Nephron (organoid): Measurements from ENCODE around the gene ZC2HC1C.

Experiments
- H3K27ac Mint-ChIP-seq, 3 experiments: 2 replicates each; pipeline ENCODE4 v1.8.0; 2020; ENCODE audit warnings: mixed read lengths in 3 of 3, mild to moderate bottlenecking in 2 of 3, moderate library complexity in 1 of 3
- H3K27me3 Mint-ChIP-seq: 2 replicates; pipeline ENCODE4 v1.8.0; 2021; ENCODE audit warnings: low read depth, mild to moderate bottlenecking, moderate library complexity, mixed read lengths
- H3K36me3 Mint-ChIP-seq: 2 replicates; pipeline ENCODE4 v1.8.0; 2020; ENCODE audit warnings: low read depth, mixed read lengths
- H3K4me1 Mint-ChIP-seq: 2 replicates; pipeline ENCODE4 v1.8.0; 2020; ENCODE audit warnings: mixed read lengths
- H3K4me3 Mint-ChIP-seq, 3 experiments: 2 replicates each; pipeline ENCODE4 v1.8.0; 2020; ENCODE audit warnings: mild to moderate bottlenecking in 3 of 3, mixed read lengths in 3 of 3, moderate library complexity in 2 of 3
- H3K9me3 Mint-ChIP-seq: 2 replicates; pipeline ENCODE4 v1.8.0; 2020; ENCODE audit warnings: mixed read lengths
- TF ChIP-seq, protein P1 (sequence below), 3 experiments: fragments of 200-600 bp; sonication (generic); IDR thresholded peaks; one replicate each; pipeline ENCODE4 v1.5.0; 2021; ENCODE audit warnings: antibody characterized with exemption in 3 of 3; ENCODE audit not compliant: unreplicated experiment in 3 of 3

ZC2HC1C gene

DNA sequence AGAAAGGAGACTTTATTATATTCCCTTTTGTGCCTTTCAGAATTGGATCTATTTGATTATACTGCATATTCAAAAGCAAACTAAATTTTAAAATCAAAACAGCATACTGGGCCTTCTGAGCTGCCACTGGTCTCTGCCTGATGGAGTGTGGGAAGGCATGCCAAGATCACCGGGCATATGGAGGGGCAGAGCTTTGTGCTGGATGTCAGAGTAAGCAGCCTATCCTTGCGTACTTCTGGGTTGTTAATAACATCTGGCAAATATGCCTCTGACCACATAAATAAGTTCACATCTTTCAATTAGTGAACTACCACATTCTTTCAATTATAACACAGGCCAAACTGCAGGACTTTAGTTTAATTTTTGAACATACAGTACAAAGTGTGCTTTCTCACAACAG lies 36.5 kb upstream of the ZC2HC1C start:
- H3K4me1 Mint-ChIP-seq = no peaks in the 10 kb centered on the region
- TF ChIP-seq, protein P1, sequence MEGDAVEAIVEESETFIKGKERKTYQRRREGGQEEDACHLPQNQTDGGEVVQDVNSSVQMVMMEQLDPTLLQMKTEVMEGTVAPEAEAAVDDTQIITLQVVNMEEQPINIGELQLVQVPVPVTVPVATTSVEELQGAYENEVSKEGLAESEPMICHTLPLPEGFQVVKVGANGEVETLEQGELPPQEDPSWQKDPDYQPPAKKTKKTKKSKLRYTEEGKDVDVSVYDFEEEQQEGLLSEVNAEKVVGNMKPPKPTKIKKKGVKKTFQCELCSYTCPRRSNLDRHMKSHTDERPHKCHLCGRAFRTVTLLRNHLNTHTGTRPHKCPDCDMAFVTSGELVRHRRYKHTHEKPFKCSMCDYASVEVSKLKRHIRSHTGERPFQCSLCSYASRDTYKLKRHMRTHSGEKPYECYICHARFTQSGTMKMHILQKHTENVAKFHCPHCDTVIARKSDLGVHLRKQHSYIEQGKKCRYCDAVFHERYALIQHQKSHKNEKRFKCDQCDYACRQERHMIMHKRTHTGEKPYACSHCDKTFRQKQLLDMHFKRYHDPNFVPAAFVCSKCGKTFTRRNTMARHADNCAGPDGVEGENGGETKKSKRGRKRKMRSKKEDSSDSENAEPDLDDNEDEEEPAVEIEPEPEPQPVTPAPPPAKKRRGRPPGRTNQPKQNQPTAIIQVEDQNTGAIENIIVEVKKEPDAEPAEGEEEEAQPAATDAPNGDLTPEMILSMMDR (IDR thresholded peaks at IDR 0.05; ENCODE audit: unreplicated experiment in 3 of 3) = no peak
- H3K36me3 Mint-ChIP-seq = peaks cover 75% of the 10 kb centered on the region
- no peak overlapping the region for H3K4me3 Mint-ChIP-seq
- H3K9me3 Mint-ChIP-seq = no peaks in the 10 kb centered on the region
- no peak overlapping the region for H3K27ac Mint-ChIP-seq
- H3K27me3 Mint-ChIP-seq = no peaks in the 10 kb centered on the region

DNA sequence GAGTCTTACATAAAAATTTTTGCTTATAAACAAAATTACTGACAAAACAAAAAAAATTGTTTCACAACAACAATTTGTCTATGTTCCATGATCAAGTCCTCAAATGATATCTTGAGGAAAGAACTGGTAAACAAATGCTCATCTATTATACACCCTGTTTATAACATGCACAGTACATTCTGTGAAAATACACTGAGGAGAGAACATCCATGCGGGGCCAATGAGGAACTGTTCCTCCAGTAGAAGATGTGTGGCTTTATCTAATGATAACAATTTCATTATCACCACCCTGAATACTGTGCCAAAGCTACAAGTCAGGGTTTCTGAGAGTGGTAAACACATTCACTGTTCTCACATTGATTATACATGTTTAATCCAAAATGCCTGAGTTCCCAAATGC lies 28.9 kb upstream of the ZC2HC1C start:
- Mint-ChIP-seq H3K9me3 (no peaks in the 10 kb centered on the region), H3K27ac (peak overlapping the region in 1 of 3 experiments; percentile 20), H3K4me3 (no peak overlapping the region), H3K27me3 (no peaks in the 10 kb centered on the region), H3K36me3 (peaks cover 48% of the 10 kb centered on the region), H3K4me1 (peaks cover 24% of the 10 kb centered on the region)
- TF ChIP-seq, protein P1 (IDR thresholded peaks at IDR 0.05; ENCODE audit: unreplicated experiment in 3 of 3) = no peak

DNA sequence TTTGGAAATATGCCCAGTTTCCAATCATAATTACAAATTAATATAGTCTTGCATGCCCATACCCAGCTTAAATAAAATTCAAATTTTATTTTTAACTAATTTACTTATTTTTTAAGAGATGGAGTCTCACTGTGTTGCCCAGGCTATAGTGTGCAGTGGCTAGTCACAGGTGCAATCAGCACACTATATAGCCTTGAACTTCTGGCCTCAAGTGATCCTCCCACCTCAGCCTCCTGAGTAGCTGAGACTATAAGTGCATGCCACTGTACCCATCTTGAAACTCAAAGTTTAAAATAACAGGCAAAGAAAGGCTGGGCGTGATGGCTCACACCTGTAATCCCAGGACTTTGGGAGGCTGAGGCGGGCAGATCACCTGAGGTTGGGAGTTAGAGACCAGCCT lies 28.5 kb upstream of the ZC2HC1C start:
- Mint-ChIP-seq H3K27ac (peak overlapping the region; percentile 86 to 97 (median 95)), H3K9me3 (no peaks in the 10 kb centered on the region), H3K4me3 (no peak overlapping the region), H3K27me3 (no peaks in the 10 kb centered on the region), H3K4me1 (peaks cover 28% of the 10 kb centered on the region), H3K36me3 (peaks cover 43% of the 10 kb centered on the region)
- TF ChIP-seq, protein P1 (IDR thresholded peaks at IDR 0.05; ENCODE audit: unreplicated experiment in 3 of 3) = no peak

DNA sequence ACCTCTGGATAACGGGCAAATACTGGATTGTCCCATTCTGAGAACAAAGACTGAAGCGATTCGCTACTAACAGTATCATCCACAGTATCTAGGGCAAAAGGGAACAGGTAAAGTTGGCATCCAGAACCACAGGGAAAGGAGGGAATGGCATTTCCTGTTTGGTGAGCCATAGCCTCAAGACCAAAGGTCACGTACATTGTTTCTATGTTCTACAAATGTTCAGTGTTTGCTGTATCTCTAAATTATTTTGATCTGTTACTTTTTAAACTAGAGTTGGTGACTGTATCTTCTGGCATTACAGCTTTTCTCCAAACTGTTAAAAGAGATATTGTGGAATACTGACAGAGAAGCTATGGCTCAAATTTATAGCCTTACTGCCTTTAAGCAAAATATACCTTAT lies 27.8 kb upstream of the ZC2HC1C start:
- Mint-ChIP-seq H3K9me3 (no peaks in the 10 kb centered on the region), H3K4me3 (no peak overlapping the region), H3K36me3 (peaks cover 45% of the 10 kb centered on the region)

DNA sequence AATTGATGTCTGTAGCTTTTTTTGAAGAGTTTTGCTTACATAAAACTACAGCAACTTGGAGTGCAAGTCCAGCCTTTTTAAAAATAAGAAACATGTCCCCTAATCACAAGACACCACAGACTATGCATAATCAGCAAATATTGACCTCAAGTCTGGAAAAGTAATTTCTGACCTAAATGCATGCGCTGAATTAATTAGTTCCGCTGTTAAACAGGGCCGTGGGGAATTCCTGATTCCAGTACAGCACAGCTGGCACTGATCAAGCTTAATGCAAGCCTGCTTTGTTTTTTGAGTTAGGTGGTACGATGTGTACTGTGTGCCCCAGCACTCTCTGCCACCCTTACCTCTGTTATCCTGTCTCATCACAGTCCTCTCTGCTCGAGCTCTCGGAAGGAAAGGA lies 27.4 kb upstream of the ZC2HC1C start:
- Mint-ChIP-seq H3K4me1 (peaks cover 33% of the 10 kb centered on the region), H3K4me3 (peak overlapping the region in 1 of 3 experiments; percentile 51), H3K9me3 (no peaks in the 10 kb centered on the region), H3K36me3 (peaks cover 45% of the 10 kb centered on the region), H3K27me3 (no peaks in the 10 kb centered on the region), H3K27ac (peak overlapping the region; percentile 86 to 97 (median 95))
- TF ChIP-seq, protein P1 (IDR thresholded peaks at IDR 0.05; ENCODE audit: unreplicated experiment in 3 of 3) = no peak

More for the DNA sequence above, 27.8 kb upstream of the ZC2HC1C start:
- no peaks in the 10 kb centered on the region for H3K27me3 Mint-ChIP-seq
- H3K4me1 Mint-ChIP-seq = peaks cover 33% of the 10 kb centered on the region
- TF ChIP-seq, protein P1 (IDR thresholded peaks at IDR 0.05; ENCODE audit: unreplicated experiment in 3 of 3) = no peak
- peak overlapping the region; percentile 86 to 97 (median 95) for H3K27ac Mint-ChIP-seq

DNA sequence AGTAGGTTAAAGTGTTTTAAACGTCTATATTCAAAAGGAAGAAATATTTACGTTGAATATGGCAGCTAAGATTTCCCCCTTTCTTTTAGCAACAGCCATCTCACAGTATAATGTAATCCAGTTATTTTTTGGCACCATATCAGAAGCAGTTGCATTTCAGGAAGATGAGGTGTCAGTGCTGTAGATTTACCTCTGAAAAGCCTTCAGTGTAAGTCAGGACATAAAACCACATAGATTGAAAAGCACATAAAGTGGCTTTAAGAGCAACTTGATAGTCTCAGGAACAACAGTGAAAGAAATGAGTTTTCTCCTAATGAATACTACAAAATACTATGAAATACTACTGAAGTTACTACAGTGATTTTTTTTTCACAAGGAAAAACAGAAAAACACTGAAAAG lies 25.1 kb upstream of the ZC2HC1C start:
- TF ChIP-seq, protein P1 (IDR thresholded peaks at IDR 0.05; ENCODE audit: unreplicated experiment in 3 of 3) = no peak
- Mint-ChIP-seq H3K9me3 (peaks cover 4% of the 10 kb centered on the region), H3K27me3 (no peaks in the 10 kb centered on the region), H3K4me1 (peaks cover 33% of the 10 kb centered on the region), H3K27ac (peak overlapping the region; percentile 36 to 62 (median 56)), H3K36me3 (peaks cover 52% of the 10 kb centered on the region), H3K4me3 (no peak overlapping the region)
